WTC11 (cell line): ENCODE data around the gene TNP2. TPM values are rescaled to one million over a fixed set of nuclear protein-coding genes. Genes with fewer than 3 reads are reported as not detected.
A peak's percentile ranks its signal among the peaks of the same experiment; 100 is the strongest.

ENCODE experiments used
- ATAC-seq: fragments of 200-7000 bp; cut with Tn5 transposase; 2 replicates; pipeline ENCODE4 v1.10.0; 2021; ENCODE audit warnings: mild to moderate bottlenecking, moderate library complexity
- CTCF ChIA-PET: fragments of 300-600 bp; sonication (Branson Sonifier 250); formaldehyde crosslinking; loops from one replicate; lab custom pipeline; 2021; ENCODE audit warnings: antibody characterized with exemption; lab: Charles Lee
- POLR2A ChIA-PET: fragments of 350-600 bp; sonication (Branson Sonifier 250); formaldehyde crosslinking; loops from one replicate; lab custom pipeline; 2021; ENCODE audit warnings: antibody characterized with exemption; lab: Charles Lee
- DNase-seq: peaks from one replicate; pipeline ENCODE4 v3.0.0; 2021; ENCODE audit warnings: low spot score
- H3K27ac Mint-ChIP-seq: 2 replicates; pipeline ENCODE4 v1.8.0; 2021; ENCODE audit warnings: mixed read lengths
- H3K27me3 Mint-ChIP-seq: 2 replicates; pipeline ENCODE4 v1.8.0; 2021; ENCODE audit warnings: low read depth, mild to moderate bottlenecking, moderate library complexity, mixed read lengths
- H3K36me3 Mint-ChIP-seq: 2 replicates; pipeline ENCODE4 v1.8.0; 2021; ENCODE audit warnings: mixed read lengths
- H3K4me1 Mint-ChIP-seq: 2 replicates; pipeline ENCODE4 v1.8.0; 2022; ENCODE audit warnings: mixed read lengths
- H3K4me3 Mint-ChIP-seq: 2 replicates; pipeline ENCODE4 v1.8.0; 2021; ENCODE audit warnings: mild to moderate bottlenecking, moderate library complexity, mixed read lengths
- H3K9me3 Mint-ChIP-seq: 2 replicates; pipeline ENCODE4 v1.8.0; 2021; ENCODE audit warnings: mixed read lengths
- CBFB ChIP-seq: sonication (generic); formaldehyde crosslinking; IDR thresholded peaks from 2 replicates; pipeline ENCODE4 v1.8.1; 2022; ENCODE audit warnings: mild to moderate bottlenecking, low read depth, missing genetic modification reagents
- CREM ChIP-seq: sonication (generic); formaldehyde crosslinking; IDR thresholded peaks from 2 replicates; pipeline ENCODE4 v1.8.1; 2022; ENCODE audit warnings: mild to moderate bottlenecking, missing genetic modification reagents, moderate library complexity
- CTCF ChIP-seq: fragments of 200-600 bp; IDR thresholded peaks from 2 replicates; pipeline ENCODE4 v1.8.0; 2022; ENCODE audit warnings: antibody characterized with exemption
- ELF4 ChIP-seq: sonication (generic); formaldehyde crosslinking; IDR thresholded peaks from 2 replicates; pipeline ENCODE4 v1.8.1; 2022; ENCODE audit warnings: low read depth, mild to moderate bottlenecking, moderate library complexity, missing genetic modification reagents
- FOXJ3 ChIP-seq: sonication (generic); formaldehyde crosslinking; IDR thresholded peaks from 2 replicates; pipeline ENCODE4 v1.9.0; 2021; ENCODE audit warnings: missing genetic modification reagents, mild to moderate bottlenecking, borderline replicate concordance
- FOXK1 ChIP-seq: sonication (generic); formaldehyde crosslinking; IDR thresholded peaks from 2 replicates; pipeline ENCODE4 v1.8.0; 2022; ENCODE audit warnings: mild to moderate bottlenecking, moderate library complexity, missing genetic modification reagents
- FOXP1 ChIP-seq: sonication (generic); formaldehyde crosslinking; IDR thresholded peaks from 2 replicates; pipeline ENCODE4 v1.8.0; 2022; ENCODE audit warnings: missing genetic modification reagents, mild to moderate bottlenecking, moderate library complexity, borderline replicate concordance
- HMGXB4 ChIP-seq: sonication (generic); formaldehyde crosslinking; IDR thresholded peaks from 2 replicates; pipeline ENCODE4 v1.8.1; 2023; ENCODE audit warnings: mild to moderate bottlenecking, moderate library complexity, missing genetic modification reagents
- IRF2 ChIP-seq: sonication (generic); formaldehyde crosslinking; IDR thresholded peaks from 2 replicates; pipeline ENCODE4 v1.8.0; 2022; ENCODE audit warnings: low read depth, missing genetic modification reagents, borderline replicate concordance
- MXD4 ChIP-seq: fragments of 250-450 bp; sonication (Bioruptor Pico); IDR thresholded peaks from 2 replicates; pipeline ENCODE4 v1.8.0; 2021; ENCODE audit warnings: mild to moderate bottlenecking, moderate library complexity, borderline replicate concordance
- MYBL2 ChIP-seq: sonication (generic); formaldehyde crosslinking; IDR thresholded peaks from 2 replicates; pipeline ENCODE4 v1.8.1; 2023; ENCODE audit warnings: mild to moderate bottlenecking, moderate library complexity, missing genetic modification reagents
- NFE2L1 ChIP-seq: sonication (generic); formaldehyde crosslinking; IDR thresholded peaks from 2 replicates; pipeline ENCODE4 v1.8.1; 2023; ENCODE audit warnings: missing genetic modification reagents
- NFYB ChIP-seq: sonication (generic); formaldehyde crosslinking; conservative IDR thresholded peaks from 2 replicates; pipeline ENCODE4 v1.8.0; 2022; ENCODE audit warnings: low read depth, missing genetic modification reagents
- NR1H2 ChIP-seq: sonication (generic); formaldehyde crosslinking; IDR thresholded peaks from 2 replicates; pipeline ENCODE4 v1.9.0; 2021; ENCODE audit warnings: mild to moderate bottlenecking, moderate library complexity, missing genetic modification reagents
- SMAD3 ChIP-seq: sonication (generic); formaldehyde crosslinking; IDR thresholded peaks from 2 replicates; pipeline ENCODE4 v1.8.0; 2022; ENCODE audit warnings: missing genetic modification reagents, mild to moderate bottlenecking, borderline replicate concordance
- TCF7 ChIP-seq: sonication (generic); formaldehyde crosslinking; IDR thresholded peaks from 2 replicates; pipeline ENCODE4 v1.8.0; 2022; ENCODE audit warnings: mild to moderate bottlenecking, low read depth, missing genetic modification reagents, moderate library complexity
- TEAD1 ChIP-seq: sonication (generic); formaldehyde crosslinking; IDR thresholded peaks from 2 replicates; pipeline ENCODE4 v1.8.0; 2022; ENCODE audit warnings: mild to moderate bottlenecking, missing genetic modification reagents
- ZNF219 ChIP-seq: sonication (generic); formaldehyde crosslinking; IDR thresholded peaks from 2 replicates; pipeline ENCODE4 v1.8.0; 2023; ENCODE audit warnings: missing genetic modification reagents, mild to moderate bottlenecking, borderline replicate concordance
- ZNF396 ChIP-seq: fragments of 250-450 bp; sonication (Bioruptor Pico); IDR thresholded peaks from 2 replicates; pipeline ENCODE4 v1.8.0; 2021; ENCODE audit warnings: mild to moderate bottlenecking, moderate library complexity, borderline replicate concordance
- ZNF416 ChIP-seq: fragments of 250-450 bp; sonication (Bioruptor Pico); IDR thresholded peaks from 2 replicates; pipeline ENCODE4 v1.9.0; 2021; ENCODE audit warnings: mild to moderate bottlenecking, inconsistent platforms
- total RNA-seq: library from RNA; stranded (reverse); gene quantifications from 3 replicates; pipeline ENCODE4 v1.2.3, GENCODE V29; 2021
- TF ChIP-seq, protein P1 (sequence below): sonication (generic); formaldehyde crosslinking; IDR thresholded peaks from 2 replicates; pipeline ENCODE4 v1.8.1; 2023; ENCODE audit warnings: mild to moderate bottlenecking, missing genetic modification reagents, moderate library complexity
- TF ChIP-seq, protein P2 (sequence below): fragments of 250-450 bp; sonication (Bioruptor Pico); IDR thresholded peaks from 2 replicates; pipeline ENCODE4 v1.9.0; 2021; ENCODE audit warnings: mild to moderate bottlenecking
- TF ChIP-seq, protein P3 (sequence below): fragments of 250-450 bp; sonication (Bioruptor Pico); IDR thresholded peaks from 2 replicates; pipeline ENCODE4 v1.9.0; 2021; ENCODE audit warnings: mild to moderate bottlenecking
- TF ChIP-seq, protein P4 (sequence below): sonication (generic); formaldehyde crosslinking; IDR thresholded peaks from 2 replicates; pipeline ENCODE4 v1.8.0; 2022; ENCODE audit warnings: mild to moderate bottlenecking, missing genetic modification reagents
- TF ChIP-seq, protein P5 (sequence below): sonication (generic); formaldehyde crosslinking; IDR thresholded peaks from 2 replicates; pipeline ENCODE4 v1.8.0; 2023; ENCODE audit warnings: missing genetic modification reagents

TNP2 gene
- total RNA-seq, 1 experiment from 2014 or later: not detected

DNA sequence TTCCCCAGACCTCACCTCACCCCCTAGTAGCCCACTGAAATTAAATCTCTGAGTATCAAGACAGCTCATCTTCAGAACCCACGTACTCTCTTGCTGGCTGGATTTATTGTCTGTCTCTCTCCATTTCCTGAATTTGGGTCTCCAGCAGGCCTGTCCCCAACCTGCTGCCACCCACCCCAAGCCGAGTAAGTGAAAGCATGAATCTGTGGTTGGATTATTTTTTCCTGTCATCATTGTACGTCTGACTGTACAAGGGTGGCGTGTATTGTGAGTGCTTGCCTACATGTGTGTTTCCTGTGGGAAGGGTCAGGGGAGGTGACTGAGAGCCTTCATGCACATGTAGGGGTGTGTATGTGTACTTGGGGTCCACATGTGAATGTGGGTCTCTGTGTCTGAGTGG lies 5.4 kb downstream of the TNP2 start:
- no peak overlapping the region for H3K27ac Mint-ChIP-seq
- no peaks in the 10 kb centered on the region for H3K9me3 Mint-ChIP-seq
- TF ChIP-seq MXD4 (CRISPR knock-in tag): no peak
- no peak for TF ChIP-seq FOXP1
- H3K4me3 Mint-ChIP-seq: no peak overlapping the region
- H3K4me1 Mint-ChIP-seq: peaks cover 13% of the 10 kb centered on the region
- H3K36me3 Mint-ChIP-seq: no peaks in the 10 kb centered on the region
- ATAC-seq (no peak), DNase-seq (no peak)
- ChIA-PET CTCF (interaction anchor here (0.9 to 2.3 kb wide), 2 partner anchors 10 to 92 kb away, joined by 3 to 8 read pairs; partner anchors contain the start of gene PRM3), POLR2A (no interaction called here)
- H3K27me3 Mint-ChIP-seq: no peaks in the 10 kb centered on the region; the same call in 1 of the 2 replicates

GRCh38 chr16:11262915-11263314 lies 6.2 kb downstream of the TNP2 start:
- no peak for ATAC-seq
- no peak overlapping the region for H3K4me3 Mint-ChIP-seq
- DNase-seq: no peak
- no peaks in the 10 kb centered on the region for H3K9me3 Mint-ChIP-seq
- CTCF ChIA-PET: interaction anchor here (0.9 to 3.3 kb wide), 3 partner anchors 11 to 109 kb away, joined by 3 to 13 read pairs (median 8); partner anchors contain the start of gene PRM3
- peaks cover 13% of the 10 kb centered on the region for H3K4me1 Mint-ChIP-seq
- no peak for TF ChIP-seq ZNF219 (CRISPR knock-in tag)
- TF ChIP-seq NFYB (CRISPR knock-in tag): no peak
- no peak for TF ChIP-seq ZNF416 (CRISPR knock-in tag)
- no peak for TF ChIP-seq MYBL2
- no peak for TF ChIP-seq HMGXB4 (CRISPR knock-in tag)
- TF ChIP-seq, protein P1, sequence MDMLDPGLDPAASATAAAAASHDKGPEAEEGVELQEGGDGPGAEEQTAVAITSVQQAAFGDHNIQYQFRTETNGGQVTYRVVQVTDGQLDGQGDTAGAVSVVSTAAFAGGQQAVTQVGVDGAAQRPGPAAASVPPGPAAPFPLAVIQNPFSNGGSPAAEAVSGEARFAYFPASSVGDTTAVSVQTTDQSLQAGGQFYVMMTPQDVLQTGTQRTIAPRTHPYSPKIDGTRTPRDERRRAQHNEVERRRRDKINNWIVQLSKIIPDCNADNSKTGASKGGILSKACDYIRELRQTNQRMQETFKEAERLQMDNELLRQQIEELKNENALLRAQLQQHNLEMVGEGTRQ (CRISPR knock-in tag): no peak
- no peak for TF ChIP-seq SMAD3 (CRISPR knock-in tag)
- TF ChIP-seq MXD4 (CRISPR knock-in tag): no peak
- no peak for TF ChIP-seq FOXK1 (CRISPR knock-in tag)
- no peak for TF ChIP-seq NR1H2
- TF ChIP-seq CBFB (CRISPR knock-in tag): no peak
- TF ChIP-seq ZNF396: no peak
- no peak for TF ChIP-seq NFE2L1 (CRISPR knock-in tag)
- no peak for TF ChIP-seq IRF2 (CRISPR knock-in tag)
- no peak for TF ChIP-seq FOXJ3 (CRISPR knock-in tag)
- TF ChIP-seq ELF4 (CRISPR knock-in tag): no peak
- no peak for TF ChIP-seq CREM (CRISPR knock-in tag)
- TF ChIP-seq, all 79 proteins: peak for 0
- Mint-ChIP-seq H3K27ac (no peak overlapping the region), H3K27me3 (no peaks in the 10 kb centered on the region; the same call in 1 of the 2 replicates), H3K36me3 (no peaks in the 10 kb centered on the region)
- POLR2A ChIA-PET: no interaction called here

GRCh38 chr16:11260596-11260966 lies 8.5 kb downstream of the TNP2 start:
- ChIA-PET CTCF (interaction anchor here (0.8 to 3.3 kb wide), 8 partner anchors 12 to 111 kb away, joined by 3 to 13 read pairs (median 4); partner anchors contain the start of gene PRM2), POLR2A (interaction anchor here (0.6 to 1.1 kb wide), 3 partner anchors 48 to 301 kb away, joined by 3 read pairs; no protein-coding TSS in a partner anchor)
- Mint-ChIP-seq H3K9me3 (no peaks in the 10 kb centered on the region), H3K36me3 (no peaks in the 10 kb centered on the region), H3K4me3 (no peak overlapping the region), H3K4me1 (peaks cover 21% of the 10 kb centered on the region), H3K27me3 (no peaks in the 10 kb centered on the region; the same call in 1 of the 2 replicates), H3K27ac (0 out of 2 replicates have a peak overlapping the region, but pooled peaks have one; percentile 39)
- DNase-seq (no peak), ATAC-seq (no peak)
- TF ChIP-seq, protein P2, sequence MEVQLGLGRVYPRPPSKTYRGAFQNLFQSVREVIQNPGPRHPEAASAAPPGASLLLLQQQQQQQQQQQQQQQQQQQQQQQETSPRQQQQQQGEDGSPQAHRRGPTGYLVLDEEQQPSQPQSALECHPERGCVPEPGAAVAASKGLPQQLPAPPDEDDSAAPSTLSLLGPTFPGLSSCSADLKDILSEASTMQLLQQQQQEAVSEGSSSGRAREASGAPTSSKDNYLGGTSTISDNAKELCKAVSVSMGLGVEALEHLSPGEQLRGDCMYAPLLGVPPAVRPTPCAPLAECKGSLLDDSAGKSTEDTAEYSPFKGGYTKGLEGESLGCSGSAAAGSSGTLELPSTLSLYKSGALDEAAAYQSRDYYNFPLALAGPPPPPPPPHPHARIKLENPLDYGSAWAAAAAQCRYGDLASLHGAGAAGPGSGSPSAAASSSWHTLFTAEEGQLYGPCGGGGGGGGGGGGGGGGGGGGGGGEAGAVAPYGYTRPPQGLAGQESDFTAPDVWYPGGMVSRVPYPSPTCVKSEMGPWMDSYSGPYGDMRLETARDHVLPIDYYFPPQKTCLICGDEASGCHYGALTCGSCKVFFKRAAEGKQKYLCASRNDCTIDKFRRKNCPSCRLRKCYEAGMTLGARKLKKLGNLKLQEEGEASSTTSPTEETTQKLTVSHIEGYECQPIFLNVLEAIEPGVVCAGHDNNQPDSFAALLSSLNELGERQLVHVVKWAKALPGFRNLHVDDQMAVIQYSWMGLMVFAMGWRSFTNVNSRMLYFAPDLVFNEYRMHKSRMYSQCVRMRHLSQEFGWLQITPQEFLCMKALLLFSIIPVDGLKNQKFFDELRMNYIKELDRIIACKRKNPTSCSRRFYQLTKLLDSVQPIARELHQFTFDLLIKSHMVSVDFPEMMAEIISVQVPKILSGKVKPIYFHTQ (CRISPR knock-in tag): no peak
- TF ChIP-seq TEAD1 (CRISPR knock-in tag): no peak
- TF ChIP-seq, protein P3, sequence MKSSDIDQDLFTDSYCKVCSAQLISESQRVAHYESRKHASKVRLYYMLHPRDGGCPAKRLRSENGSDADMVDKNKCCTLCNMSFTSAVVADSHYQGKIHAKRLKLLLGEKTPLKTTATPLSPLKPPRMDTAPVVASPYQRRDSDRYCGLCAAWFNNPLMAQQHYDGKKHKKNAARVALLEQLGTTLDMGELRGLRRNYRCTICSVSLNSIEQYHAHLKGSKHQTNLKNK (CRISPR knock-in tag): no peak
- TF ChIP-seq, protein P4, sequence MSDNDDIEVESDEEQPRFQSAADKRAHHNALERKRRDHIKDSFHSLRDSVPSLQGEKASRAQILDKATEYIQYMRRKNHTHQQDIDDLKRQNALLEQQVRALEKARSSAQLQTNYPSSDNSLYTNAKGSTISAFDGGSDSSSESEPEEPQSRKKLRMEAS (CRISPR knock-in tag): no peak
- TF ChIP-seq, protein P5, sequence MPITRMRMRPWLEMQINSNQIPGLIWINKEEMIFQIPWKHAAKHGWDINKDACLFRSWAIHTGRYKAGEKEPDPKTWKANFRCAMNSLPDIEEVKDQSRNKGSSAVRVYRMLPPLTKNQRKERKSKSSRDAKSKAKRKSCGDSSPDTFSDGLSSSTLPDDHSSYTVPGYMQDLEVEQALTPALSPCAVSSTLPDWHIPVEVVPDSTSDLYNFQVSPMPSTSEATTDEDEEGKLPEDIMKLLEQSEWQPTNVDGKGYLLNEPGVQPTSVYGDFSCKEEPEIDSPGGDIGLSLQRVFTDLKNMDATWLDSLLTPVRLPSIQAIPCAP (CRISPR knock-in tag): no peak
- TF ChIP-seq ZNF219 (CRISPR knock-in tag): no peak
- TF ChIP-seq TCF7 (CRISPR knock-in tag): no peak
- no peak for TF ChIP-seq MYBL2
- no peak for TF ChIP-seq CTCF
